H1 (cell line): Measurements from ENCODE around the gene NRROS. TPM values are rescaled to one million over a fixed set of nuclear protein-coding genes. Genes with fewer than 3 reads are reported as not detected.

ENCODE experiments used
- CTCF ChIA-PET: fragments of 300-600 bp; sonication (Branson Sonifier 250); formaldehyde crosslinking; loops from one replicate; lab custom pipeline; 2021; ENCODE audit not compliant: partially characterized antibody; lab: Charles Lee
- POLR2A ChIA-PET: fragments of 300-600 bp; sonication (Branson Sonifier 250); formaldehyde crosslinking; loops from one replicate; lab custom pipeline; 2021; ENCODE audit warnings: inconsistent platforms; ENCODE audit not compliant: partially characterized antibody; lab: Charles Lee
- DNase-seq, 2 experiments: peaks; one replicate each; pipeline versions ENCODE4 v3.0.0 to v3.0.0-alpha.2; 2010 to 2022; ENCODE audit warnings: low spot score in 2 of 2, low read depth in 1 of 2, mixed read lengths in 1 of 2
- FAIRE-seq: peaks from 2 replicates; lab custom pipeline; 2011; peaks lifted over from hg19 to GRCh38; lab: Jason Lieb, UNC
- H2AFZ ChIP-seq: 2 replicates; pipeline ENCODE4 v1.8.1; 2012; ENCODE audit warnings: low read length, inconsistent platforms
- H2AK5ac ChIP-seq: 2 replicates; pipeline ENCODE4 v1.6.1; 2013; ENCODE audit warnings: low read depth, low read length
- H2BK120ac ChIP-seq: replicated peaks from 2 replicates; pipeline ENCODE3; 2013; ENCODE audit warnings: low read depth, low read length, inconsistent platforms
- H2BK12ac ChIP-seq: 2 replicates; pipeline ENCODE4 v1.6.1; 2013; ENCODE audit warnings: low read depth, low read length
- H2BK15ac ChIP-seq: 2 replicates; pipeline ENCODE4 v1.6.1; 2013; ENCODE audit warnings: low read length
- H2BK20ac ChIP-seq: 2 replicates; pipeline ENCODE4 v1.6.1; 2013; ENCODE audit warnings: low read length
- H2BK5ac ChIP-seq: 2 replicates; pipeline ENCODE4 v1.6.1; 2013; ENCODE audit warnings: low read depth, low read length
- H3K14ac ChIP-seq: 2 replicates; pipeline ENCODE4 v1.6.1; 2013; ENCODE audit warnings: inconsistent platforms; ENCODE audit not compliant: insufficient read length
- H3K18ac ChIP-seq: 2 replicates; pipeline ENCODE4 v1.6.1; 2013; ENCODE audit warnings: low read length; ENCODE audit errors: extremely low read depth
- H3K23ac ChIP-seq: 2 replicates; pipeline ENCODE4 v1.6.1; 2013; ENCODE audit warnings: inconsistent platforms; ENCODE audit not compliant: insufficient read length
- H3K23me2 ChIP-seq: 2 replicates; pipeline ENCODE4 v1.6.1; 2013; ENCODE audit warnings: low read depth, low read length
- H3K27ac ChIP-seq: 2 replicates; pipeline ENCODE4 v1.6.1; 2011; ENCODE audit warnings: low read depth, low read length, inconsistent platforms
- H3K27me3 ChIP-seq, 4 experiments: replicated peaks in 1 of 4; 1 replicate in 1 of 4; 2 replicates in 3 of 4; pipeline versions ENCODE4 v1.6.1 to v1.8.1; 2011 to 2013; ENCODE audit warnings: low read length in 3 of 4, mild to moderate bottlenecking in 3 of 4, inconsistent platforms in 2 of 4, mixed read lengths in 2 of 4, moderate library complexity in 1 of 4; ENCODE audit not compliant: control insufficient read depth in 3 of 4, insufficient read depth in 3 of 4; ENCODE audit errors: extremely low read depth in 1 of 4
- H3K36me3 ChIP-seq, 4 experiments: 2 replicates each; pipeline versions ENCODE4 v1.6.1 to v1.8.1; 2011 to 2013; ENCODE audit warnings: mild to moderate bottlenecking in 4 of 4, low read length in 3 of 4, moderate library complexity in 2 of 4, control low read depth in 1 of 4, inconsistent platforms in 1 of 4; ENCODE audit not compliant: insufficient read depth in 4 of 4, control insufficient read depth in 2 of 4
- H3K4ac ChIP-seq: replicated peaks from 2 replicates; pipeline ENCODE3; 2013; ENCODE audit warnings: low read length, low read depth, mixed read lengths, inconsistent platforms; ENCODE audit not compliant: insufficient read length
- H3K4me1 ChIP-seq, 4 experiments: replicated peaks in 1 of 4; 1 replicate in 1 of 4; 2 replicates in 3 of 4; pipeline versions ENCODE4 v1.6.1 to v1.8.1; 2011 to 2013; ENCODE audit warnings: low read length in 3 of 4, inconsistent platforms in 2 of 4, mixed read lengths in 1 of 4; ENCODE audit not compliant: insufficient read depth in 4 of 4, control insufficient read depth in 3 of 4
- H3K4me2 ChIP-seq, 2 experiments: 2 replicates each; pipeline versions ENCODE4 v1.6.1 to v1.8.1; 2011 to 2013; ENCODE audit warnings: low read depth in 2 of 2, low read length in 2 of 2, control low read depth in 1 of 2, inconsistent platforms in 1 of 2, mild to moderate bottlenecking in 1 of 2; ENCODE audit not compliant: insufficient read depth in 1 of 2
- H3K4me3 ChIP-seq, 4 experiments: fragments of 200-600, 300-600 bp in 1 of 4; sonication (generic), shearing (Covaris generic), sonication (Bioruptor Twin) in 1 of 4; 2 replicates each; pipeline versions ENCODE4 v1.5.1 to v1.8.1; 2011 to 2016; ENCODE audit warnings: low read length in 4 of 4, low read depth in 3 of 4, control low read depth in 2 of 4, inconsistent platforms in 2 of 4, mild to moderate bottlenecking in 2 of 4, mixed read lengths in 1 of 4, moderate library complexity in 1 of 4; ENCODE audit not compliant: insufficient read depth in 2 of 4; ENCODE audit errors: extremely low read depth in 1 of 4
- H3K56ac ChIP-seq: replicated peaks from 2 replicates; pipeline ENCODE3; 2013; ENCODE audit warnings: low read depth, mild to moderate bottlenecking, mixed read lengths, low read length, inconsistent platforms; ENCODE audit not compliant: insufficient read length
- H3K79me1 ChIP-seq: 2 replicates; pipeline ENCODE4 v1.6.1; 2013; ENCODE audit warnings: low read depth, low read length, control low read depth
- H3K79me2 ChIP-seq, 2 experiments: 2 replicates each; pipeline versions ENCODE4 v1.6.1 to v1.8.1; 2012 to 2013; ENCODE audit warnings: low read length in 2 of 2, mild to moderate bottlenecking in 2 of 2, inconsistent platforms in 1 of 2; ENCODE audit not compliant: insufficient read depth in 2 of 2, control insufficient read depth in 1 of 2
- H3K9ac ChIP-seq, 4 experiments: replicated peaks in 1 of 4; 1 replicate in 1 of 4; 2 replicates in 3 of 4; pipeline versions ENCODE4 v1.6.1 to v1.8.1; 2011 to 2013; ENCODE audit warnings: low read depth in 3 of 4, low read length in 3 of 4, control low read depth in 2 of 4, mild to moderate bottlenecking in 2 of 4, moderate library complexity in 2 of 4, inconsistent platforms in 1 of 4; ENCODE audit errors: extremely low read depth in 1 of 4
- H3K9me3 ChIP-seq, 2 experiments: 2 replicates each; pipeline versions ENCODE4 v1.6.1 to v1.8.1; 2012 to 2013; ENCODE audit warnings: mild to moderate bottlenecking in 2 of 2, moderate library complexity in 2 of 2, control low read depth in 1 of 2, inconsistent platforms in 1 of 2, low read depth in 1 of 2, low read length in 1 of 2, mixed read lengths in 1 of 2; ENCODE audit not compliant: insufficient read depth in 2 of 2
- H4K20me1 ChIP-seq, 2 experiments: replicated peaks in 1 of 2; 2 replicates each; pipeline versions ENCODE3 to v1.8.1; 2011 to 2013; ENCODE audit warnings: inconsistent platforms in 2 of 2, low read length in 2 of 2, mild to moderate bottlenecking in 1 of 2; ENCODE audit not compliant: insufficient read depth in 2 of 2, control insufficient read depth in 1 of 2
- H4K5ac ChIP-seq: 2 replicates; pipeline ENCODE4 v1.6.1; 2013; ENCODE audit warnings: low read length, low read depth, mixed read lengths, inconsistent platforms; ENCODE audit not compliant: insufficient read length
- H4K8ac ChIP-seq: 2 replicates; pipeline ENCODE4 v1.8.0; 2013; ENCODE audit warnings: mild to moderate bottlenecking, moderate library complexity, low read length, inconsistent platforms; ENCODE audit not compliant: insufficient read depth; ENCODE audit errors: extremely low read depth
- H4K91ac ChIP-seq: replicated peaks from 2 replicates; pipeline ENCODE3; 2013; ENCODE audit warnings: low read length, mixed read lengths, inconsistent platforms; ENCODE audit not compliant: insufficient read length
- BRCA1 ChIP-seq: IDR thresholded peaks from 2 replicates; pipeline ENCODE4 v1.6.1; 2012; ENCODE audit warnings: low read depth, low read length, improper control_type of control experiment
- CBX8 ChIP-seq: fragments of 300-800, 300-1000 bp; sonication (generic); IDR thresholded peaks from 2 replicates; pipeline ENCODE4 v1.7.1; 2016; ENCODE audit warnings: low read depth, low read length, borderline replicate concordance
- CEBPB ChIP-seq: IDR thresholded peaks from 2 replicates; pipeline ENCODE4 v1.6.1; 2012; ENCODE audit warnings: low read depth, low read length
- CHD1 ChIP-seq: IDR thresholded peaks from 2 replicates; pipeline ENCODE4 v1.6.1; 2012; ENCODE audit warnings: low read depth, low read length, improper control_type of control experiment
- CHD2 ChIP-seq: IDR thresholded peaks from 2 replicates; pipeline ENCODE4 v1.6.1; 2012; ENCODE audit warnings: low read length, improper control_type of control experiment
- CREB1 ChIP-seq: IDR thresholded peaks from 2 replicates; pipeline ENCODE4 v1.6.1; 2012; ENCODE audit warnings: inconsistent platforms
- GABPA ChIP-seq: IDR thresholded peaks from 2 replicates; pipeline ENCODE4 v1.6.1; 2011; ENCODE audit warnings: mild to moderate bottlenecking, low read length, moderate library complexity, borderline replicate concordance; ENCODE audit not compliant: insufficient read depth
- HDAC2 ChIP-seq, 2 experiments: fragments of 300-600 bp in 1 of 2; sonication (generic) in 1 of 2; IDR thresholded peaks; 2 replicates each; pipeline ENCODE4 v1.6.1; 2011 to 2012; ENCODE audit warnings: low read depth in 2 of 2, low read length in 2 of 2, mild to moderate bottlenecking in 2 of 2, moderate library complexity in 2 of 2, borderline replicate concordance in 1 of 2, inconsistent platforms in 1 of 2
- MAX ChIP-seq: IDR thresholded peaks from 2 replicates; pipeline ENCODE4 v1.6.1; 2012; ENCODE audit warnings: inconsistent platforms
- NANOG ChIP-seq: IDR thresholded peaks from 2 replicates; pipeline ENCODE4 v1.6.1; 2011; ENCODE audit warnings: low read length, low read depth, mild to moderate bottlenecking, inconsistent platforms; ENCODE audit not compliant: insufficient read depth, poor library complexity, severe bottlenecking
- POU5F1 ChIP-seq: IDR thresholded peaks from 2 replicates; pipeline ENCODE4 v1.6.1; 2011; ENCODE audit warnings: low read depth, mild to moderate bottlenecking, low read length, moderate library complexity
- TAF7 ChIP-seq: optimal IDR thresholded peaks from 2 replicates; pipeline ENCODE3; 2011; ENCODE audit warnings: low read depth, mild to moderate bottlenecking, inconsistent platforms, low read length, moderate library complexity, borderline replicate concordance
- TCF12 ChIP-seq: IDR thresholded peaks from 2 replicates; pipeline ENCODE4 v1.6.1; 2011; ENCODE audit warnings: low read depth, mild to moderate bottlenecking, low read length
- WGBS, 2 experiments: shearing (Covaris generic) in 1 of 2; methylation state at CpG; one replicate each; pipeline versions ENCODE4 v1.1.6 to v1.1.7; 2013 to 2015; ENCODE audit warnings: low lambda C conversion rate in 2 of 2, mixed read lengths in 2 of 2, inconsistent platforms in 1 of 2, low coverage in 1 of 2, missing lambda C conversion rate in 1 of 2; ENCODE audit not compliant: insufficient replicate concordance in 2 of 2, insufficient coverage in 1 of 2, insufficient read length in 1 of 2; ENCODE audit errors: extremely low coverage in 1 of 2, missing lambda C conversion rate in 1 of 2; 5-methylcytosine and 5-hydroxymethylcytosine counted together
- polyA plus RNA-seq, 7 experiments: library from polyadenylated mRNA; depleted of rRNA in 3 of 7; stranded (reverse) in 5 of 7; unstranded in 2 of 7; fragments of >200 nt in 5 of 7; fragments of 200-250 nt in 2 of 7; gene quantifications; 1 replicate in 5 of 7; 2 replicates in 1 of 7; 4 replicates in 1 of 7; pipeline versions ENCODE4 v1.2.1 to v1.2.3, GENCODE V29; 2011 to 2013; ENCODE audit warnings: missing spikeins in 2 of 7, mixed read lengths in 2 of 7
- total RNA-seq: library from RNA; stranded (reverse); fragmentation: NEBNext Ultra II Directional; extraction: Animal tissue kit (Norgen Biotek cat#: 25700); gene quantifications from 2 replicates; pipeline ENCODE4 v1.2.1, GENCODE V29; 2021

NRROS gene
- total and polyA plus RNA-seq, 2 of the 8 experiments (the other 6 are each of a cell fraction or from before 2014, with no cell fraction given), result 5.3 to 7.3 TPM

- H3K36me3 ChIP-seq, result no peaks in the 10 kb centered on the region
- H2BK20ac ChIP-seq, result no peak overlapping the region
- no peak overlapping the region; the same call in 1 of the 2 replicates for H2AFZ ChIP-seq
- no peak overlapping the region for H3K14ac ChIP-seq
- no peak overlapping the region for H2BK5ac ChIP-seq
- no peaks in the 10 kb centered on the region for H3K79me1 ChIP-seq
- H3K23ac ChIP-seq, result no peak overlapping the region
- H3K9me3 ChIP-seq, result no peaks in the 10 kb centered on the region
- POLR2A ChIA-PET, result interaction anchor here (1.6 kb wide), 1 partner anchor 9 kb away, joined by 5 read pairs; no protein-coding TSS in a partner anchor
- no peak overlapping the region for H3K9ac ChIP-seq
- H3K23me2 ChIP-seq, result no peaks in the 10 kb centered on the region; the same call in 1 of the 2 replicates
- H3K56ac ChIP-seq, result no peak overlapping the region
- H3K27ac ChIP-seq, result no peak overlapping the region
- H2BK15ac ChIP-seq, result no peak overlapping the region
- TF ChIP-seq GABPA (no peak), TCF12 (no peak), HDAC2 (IDR thresholded peaks at IDR 0.05; ENCODE audit: borderline replicate concordance in 1 of 2, low read depth in 2 of 2, low read length in 2 of 2) (no peak), MAX (no peak), CREB1 (no peak), POU5F1 (no peak), BRCA1 (no peak), NANOG (no peak), CEBPB (no peak), CBX8 (no peak), CHD1 (no peak), CHD2 (no peak), TAF7 (no peak)
- no peak overlapping the region for H2BK120ac ChIP-seq
- no peak overlapping the region for H2BK12ac ChIP-seq
- H3K4ac ChIP-seq, result no peak overlapping the region
- H3K4me2 ChIP-seq, result no peak overlapping the region
- peaks cover 1 to 5% (median 3%) of the 10 kb centered on the region in 4 experiments for H3K4me1 ChIP-seq
- CTCF ChIA-PET, result interaction anchor here (1.0 to 1.1 kb wide), 3 partner anchors 14 to 61 kb away, joined by 3 to 5 read pairs (median 3); no protein-coding TSS in a partner anchor
- H3K79me2 ChIP-seq, result no peaks in the 10 kb centered on the region
- no peak overlapping the region for H4K5ac ChIP-seq
- no peak overlapping the region for H4K8ac ChIP-seq
- H3K27me3 ChIP-seq, result no peaks in the 10 kb centered on the region
- no peak overlapping the region for H4K91ac ChIP-seq
- no peak for FAIRE-seq
- H3K4me3 ChIP-seq, result no peak overlapping the region
- 92% methylated on average over 12 of the region's 12 CpGs; no CpG with 5 or more reads in 1 of the 2 experiments for WGBS, 2 experiments
- H3K18ac ChIP-seq, result no peak overlapping the region
- H4K20me1 ChIP-seq, result no peaks in the 10 kb centered on the region
- no peak for DNase-seq
- no peak overlapping the region for H2AK5ac ChIP-seq
Measured at GRCh38 chr3:196624067-196624790, 15.3 kb upstream of the NRROS start.
